ENCODE measurements around the gene LMX1A.

The LMX1A gene

DNA sequence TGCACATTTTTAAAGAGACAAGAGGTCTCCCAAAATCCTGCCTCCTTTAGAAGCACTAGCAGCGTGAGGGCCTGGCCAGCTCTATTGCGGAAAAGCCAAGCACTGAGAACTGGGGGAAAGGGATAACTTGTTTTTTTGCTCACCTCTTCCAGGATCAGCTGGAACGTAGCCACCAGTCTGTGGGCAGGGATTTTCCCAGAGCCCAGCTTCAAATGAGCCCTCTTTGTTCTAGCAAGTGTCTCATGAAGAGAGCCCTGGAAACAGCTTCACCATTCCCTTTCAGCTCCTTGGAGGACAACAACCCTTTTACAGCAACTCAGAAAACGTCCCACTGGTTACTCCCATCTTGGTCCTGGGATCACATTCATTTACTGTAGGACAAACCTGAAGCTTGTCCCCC is 195.4 kb downstream of the LMX1A start:
- DNase-seq (ENCODE audit: low read depth) = no peak
- TF ChIP-seq, protein P1, sequence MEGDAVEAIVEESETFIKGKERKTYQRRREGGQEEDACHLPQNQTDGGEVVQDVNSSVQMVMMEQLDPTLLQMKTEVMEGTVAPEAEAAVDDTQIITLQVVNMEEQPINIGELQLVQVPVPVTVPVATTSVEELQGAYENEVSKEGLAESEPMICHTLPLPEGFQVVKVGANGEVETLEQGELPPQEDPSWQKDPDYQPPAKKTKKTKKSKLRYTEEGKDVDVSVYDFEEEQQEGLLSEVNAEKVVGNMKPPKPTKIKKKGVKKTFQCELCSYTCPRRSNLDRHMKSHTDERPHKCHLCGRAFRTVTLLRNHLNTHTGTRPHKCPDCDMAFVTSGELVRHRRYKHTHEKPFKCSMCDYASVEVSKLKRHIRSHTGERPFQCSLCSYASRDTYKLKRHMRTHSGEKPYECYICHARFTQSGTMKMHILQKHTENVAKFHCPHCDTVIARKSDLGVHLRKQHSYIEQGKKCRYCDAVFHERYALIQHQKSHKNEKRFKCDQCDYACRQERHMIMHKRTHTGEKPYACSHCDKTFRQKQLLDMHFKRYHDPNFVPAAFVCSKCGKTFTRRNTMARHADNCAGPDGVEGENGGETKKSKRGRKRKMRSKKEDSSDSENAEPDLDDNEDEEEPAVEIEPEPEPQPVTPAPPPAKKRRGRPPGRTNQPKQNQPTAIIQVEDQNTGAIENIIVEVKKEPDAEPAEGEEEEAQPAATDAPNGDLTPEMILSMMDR (conservative IDR thresholded peaks at IDR 0.05; ENCODE audit: low read length) = no peak

DNA sequence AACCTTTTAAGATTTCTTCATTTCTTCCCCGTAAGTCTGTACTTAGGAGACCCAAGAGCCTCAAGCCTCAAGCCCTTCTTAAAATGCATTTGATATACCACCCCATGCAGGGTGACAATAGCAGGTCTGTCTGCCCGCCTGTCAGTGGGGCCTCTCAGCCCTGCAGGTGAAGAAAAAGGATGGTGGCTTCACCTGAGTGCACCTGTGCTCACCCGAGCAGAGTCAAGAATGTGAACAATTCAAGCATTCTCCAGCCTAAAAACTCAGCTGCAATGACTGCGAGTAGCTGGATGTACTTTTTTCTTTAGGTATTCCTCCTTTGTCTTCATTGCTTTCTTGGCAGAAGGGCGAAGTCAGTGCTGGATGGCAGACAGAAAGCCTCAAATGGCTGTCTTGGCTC is 203.3 kb downstream of the LMX1A start:
- DNase-seq (ENCODE audit: low read depth) = no peak
- TF ChIP-seq, protein P1 (conservative IDR thresholded peaks at IDR 0.05; ENCODE audit: low read length) = no peak
- H3K4me3 ChIP-seq (ENCODE audit: low read length) = no peak overlapping the region

More for the DNA sequence above, 195.4 kb downstream of the LMX1A start:
- H3K4me3 ChIP-seq (ENCODE audit: low read length) = no peak overlapping the region

DNA sequence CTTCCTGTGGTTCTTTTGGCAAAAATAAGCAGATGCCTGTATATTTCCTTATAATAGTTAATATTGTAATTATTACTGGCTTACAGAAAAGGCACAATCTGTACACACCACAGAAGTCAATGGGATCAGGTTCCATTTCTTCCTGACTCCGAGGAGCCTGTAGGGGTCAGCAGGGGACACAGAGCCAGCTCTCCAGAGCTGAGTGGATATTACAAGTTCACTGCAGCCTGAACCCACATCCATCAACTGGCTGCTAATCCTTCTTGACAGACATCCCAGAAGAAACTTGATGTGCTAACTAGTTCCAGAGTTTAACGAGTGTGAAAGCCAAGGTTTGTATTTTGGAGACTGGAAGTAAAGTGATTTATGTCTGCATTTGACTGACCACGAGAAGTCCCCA is 203.8 kb downstream of the LMX1A start:
- H3K4me3 ChIP-seq (ENCODE audit: low read length) = no peak overlapping the region
- TF ChIP-seq, protein P1 (conservative IDR thresholded peaks at IDR 0.05; ENCODE audit: low read length) = peak; percentile 13; the same call in 1 of the 2 replicates
- DNase-seq (ENCODE audit: low read depth) = no peak

DNA sequence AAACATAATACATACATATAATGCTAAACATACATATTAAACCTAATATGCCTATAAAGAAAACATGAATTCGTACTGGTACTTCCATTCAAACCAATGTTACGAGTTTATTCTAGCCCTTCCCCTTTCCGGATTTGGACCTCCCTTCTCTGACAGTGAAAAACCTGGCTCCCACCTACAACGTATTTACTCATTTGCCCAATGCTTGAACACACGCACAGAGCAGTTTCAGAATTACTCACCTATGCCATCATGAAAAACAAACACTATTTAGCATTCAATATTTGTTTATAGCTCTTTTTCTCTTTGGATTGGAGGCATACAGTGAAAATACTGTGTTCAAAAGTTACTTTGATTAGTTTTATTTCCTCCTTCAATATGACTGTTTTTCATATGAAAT is 204.4 kb downstream of the LMX1A start:
- TF ChIP-seq, protein P1 (conservative IDR thresholded peaks at IDR 0.05; ENCODE audit: low read length) = no peak
- no peak for DNase-seq (ENCODE audit: low read depth)
- no peak overlapping the region for H3K4me3 ChIP-seq (ENCODE audit: low read length)
